ENCODE data around the gene DUSP28. TPM values are rescaled to one million over a fixed set of nuclear protein-coding genes. Genes with fewer than 3 reads are reported as not detected.
A peak's percentile ranks its signal among the peaks of the same experiment; 100 is the strongest.

Gene DUSP28
- total RNA-seq, 1 donor from 2014 or later, result 8.9 TPM

DNA sequence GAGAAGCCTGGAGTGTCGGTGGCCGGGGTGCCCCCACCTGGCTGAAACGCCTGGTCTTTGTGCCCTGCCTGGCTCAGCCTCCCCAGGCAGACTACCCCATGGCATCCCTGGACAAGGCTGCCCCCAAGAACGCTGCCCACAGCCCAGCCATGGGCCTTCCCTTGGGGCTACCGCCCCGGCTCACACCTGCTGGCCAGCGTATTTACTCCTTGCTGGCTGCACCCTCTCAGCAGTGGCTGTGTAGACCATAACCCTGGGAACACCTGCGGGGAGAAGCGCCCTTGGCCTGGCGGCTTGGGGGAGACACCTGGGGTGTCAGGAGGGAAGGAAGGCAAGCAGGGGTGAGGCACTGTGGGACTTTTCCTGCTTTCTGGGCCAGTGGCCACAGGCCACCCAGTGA lies 43.7 kb downstream of the DUSP28 start:
- Mint-ChIP-seq H3K36me3 (peaks cover 3% of the 10 kb centered on the region), H3K27me3 (ENCODE audit: insufficient read depth, low read depth) (no peaks in the 10 kb centered on the region), H3K9me3 (no peaks in the 10 kb centered on the region), H3K4me3 (no peak overlapping the region), H3K4me1 (peaks cover 6% of the 10 kb centered on the region), H3K27ac (no peak overlapping the region)
- no peaks in the 10 kb centered on the region for H4K20me1 ChIP-seq (ENCODE audit: low read depth)
- no peaks in the 10 kb centered on the region for H3F3A ChIP-seq (ENCODE audit: low read depth)
- no peak overlapping the region for H3K27ac ChIP-seq
- TF ChIP-seq EZH2phosphoT487 (IDR thresholded peaks at IDR 0.05) (no peak), CTCF (IDR thresholded peaks at IDR 0.05) (no peak), EZH2 (IDR thresholded peaks at IDR 0.05) (no peak)
- no peaks in the 10 kb centered on the region for H3K9me3 ChIP-seq (ENCODE audit: low read depth)
- no peak overlapping the region for H3K9ac ChIP-seq
- no peak overlapping the region for H3K4me2 ChIP-seq
- no peak overlapping the region for H3K4me3 ChIP-seq
- DNase-seq (ENCODE audit: low spot score), result no peak
- H3K36me3 ChIP-seq, result no peaks in the 10 kb centered on the region
- H3K4me1 ChIP-seq, result no peaks in the 10 kb centered on the region
- no peak overlapping the region for H2AFZ ChIP-seq (replicated peaks)
- H3K79me2 ChIP-seq (ENCODE audit: low read depth), result no peaks in the 10 kb centered on the region
- H3K27me3 ChIP-seq, result peaks cover 7% of the 10 kb centered on the region

- no peak overlapping the region for H3K4me3 ChIP-seq
- no peak overlapping the region for H3K4me2 ChIP-seq
- peaks cover 6% of the 10 kb centered on the region for H3K4me1 Mint-ChIP-seq
- H3K9me3 ChIP-seq (ENCODE audit: low read depth), result no peaks in the 10 kb centered on the region
- peak; percentile 72 for DNase-seq (ENCODE audit: low spot score)
- no peak overlapping the region for H3K9ac ChIP-seq
- H3K36me3 Mint-ChIP-seq, result peaks cover 3% of the 10 kb centered on the region
- TF ChIP-seq EZH2 (IDR thresholded peaks at IDR 0.05) (no peak), EZH2phosphoT487 (IDR thresholded peaks at IDR 0.05) (no peak), CTCF (IDR thresholded peaks at IDR 0.05) (peak; percentile 62)
- H3K27me3 ChIP-seq, result peaks cover 7% of the 10 kb centered on the region
- no peaks in the 10 kb centered on the region for H3K9me3 Mint-ChIP-seq
- no peaks in the 10 kb centered on the region for H3K4me1 ChIP-seq
- no peak overlapping the region for H3K4me3 Mint-ChIP-seq
- no peak overlapping the region for H3K27ac ChIP-seq
- H2AFZ ChIP-seq (replicated peaks), result peak overlapping the region; percentile 23
- no peaks in the 10 kb centered on the region for H3K36me3 ChIP-seq
- no peaks in the 10 kb centered on the region for H4K20me1 ChIP-seq (ENCODE audit: low read depth)
- H3F3A ChIP-seq (ENCODE audit: low read depth), result no peaks in the 10 kb centered on the region
- H3K27me3 Mint-ChIP-seq (ENCODE audit: insufficient read depth, low read depth), result no peaks in the 10 kb centered on the region
- H3K79me2 ChIP-seq (ENCODE audit: low read depth), result no peaks in the 10 kb centered on the region
- peak overlapping the region; percentile 11 for H3K27ac Mint-ChIP-seq
Measured at GRCh38 chr2:240604291-240604938, 44.3 kb downstream of the DUSP28 start.

GRCh38 chr2:240604939-240605716 lies 45.0 kb downstream of the DUSP28 start:
- DNase-seq (ENCODE audit: low spot score), result no peak
- H3K9me3 Mint-ChIP-seq, result no peaks in the 10 kb centered on the region
- Histone ChIP-seq H3K36me3 (no peaks in the 10 kb centered on the region), H3K4me2 (no peak overlapping the region), H3K9me3 (ENCODE audit: low read depth) (no peaks in the 10 kb centered on the region), H3K27me3 (peaks cover 7% of the 10 kb centered on the region), H3K9ac (no peak overlapping the region), H3K4me3 (no peak overlapping the region), H4K20me1 (ENCODE audit: low read depth) (no peaks in the 10 kb centered on the region), H3F3A (ENCODE audit: low read depth) (no peaks in the 10 kb centered on the region), H3K79me2 (ENCODE audit: low read depth) (no peaks in the 10 kb centered on the region), H3K4me1 (no peaks in the 10 kb centered on the region), H3K27ac (no peak overlapping the region), H2AFZ (replicated peaks) (no peak overlapping the region)
- no peaks in the 10 kb centered on the region for H3K27me3 Mint-ChIP-seq (ENCODE audit: insufficient read depth, low read depth)
- peaks cover 6% of the 10 kb centered on the region for H3K4me1 Mint-ChIP-seq
- H3K36me3 Mint-ChIP-seq, result peaks cover under 1% of the 10 kb centered on the region
- H3K4me3 Mint-ChIP-seq, result no peak overlapping the region
- TF ChIP-seq EZH2 (IDR thresholded peaks at IDR 0.05), result no peak
- no peak for TF ChIP-seq CTCF (IDR thresholded peaks at IDR 0.05)
- no peak for TF ChIP-seq EZH2phosphoT487 (IDR thresholded peaks at IDR 0.05)
- no peak overlapping the region for H3K27ac Mint-ChIP-seq
